Liver (tissue), 9 donors: ENCODE data around the gene NR1D2. TPM values are rescaled to one million over a fixed set of nuclear protein-coding genes. Genes with fewer than 3 reads are reported as not detected.

ENCODE experiments used
- DNase-seq: peaks from one replicate; pipeline ENCODE4 v3.0.0-alpha.2; 2017; ENCODE audit warnings: low spot score
- H3K27ac ChIP-seq, 2 donors: one replicate each; pipeline ENCODE4 v1.7.0; 2013; ENCODE audit warnings: inconsistent platforms in 2 of 2, low read length in 2 of 2, control low read depth in 1 of 2, low read depth in 1 of 2, mild to moderate bottlenecking in 1 of 2
- H3K27me3 ChIP-seq, 4 donors: one replicate each; pipeline versions ENCODE4 v1.6.1 to v1.7.0; 2013; ENCODE audit warnings: low read length in 3 of 4, inconsistent platforms in 1 of 4, mild to moderate bottlenecking in 1 of 4, moderate library complexity in 1 of 4; ENCODE audit not compliant: control insufficient read depth in 4 of 4, insufficient read depth in 4 of 4
- H3K36me3 ChIP-seq, 4 donors: one replicate each; pipeline versions ENCODE4 v1.6.1 to v1.7.0; 2013; ENCODE audit warnings: low read length in 3 of 4, mild to moderate bottlenecking in 3 of 4, low read depth in 1 of 4, moderate library complexity in 1 of 4; ENCODE audit not compliant: control insufficient read depth in 4 of 4, insufficient read depth in 3 of 4
- H3K4me1 ChIP-seq, 4 donors: one replicate each; pipeline versions ENCODE4 v1.6.1 to v1.7.0; 2013; ENCODE audit warnings: low read length in 3 of 4, mild to moderate bottlenecking in 3 of 4, moderate library complexity in 1 of 4; ENCODE audit not compliant: control insufficient read depth in 4 of 4, insufficient read depth in 4 of 4
- H3K4me3 ChIP-seq, 3 donors: one replicate each; pipeline versions ENCODE4 v1.6.1 to v1.7.0; 2013; ENCODE audit warnings: low read length in 3 of 3, control low read depth in 1 of 3, low read depth in 1 of 3, mild to moderate bottlenecking in 1 of 3
- H3K9ac ChIP-seq, 2 donors: one replicate each; pipeline ENCODE4 v1.7.0; 2013; ENCODE audit warnings: low read length in 2 of 2, mild to moderate bottlenecking in 2 of 2, moderate library complexity in 2 of 2, control low read depth in 1 of 2, low read depth in 1 of 2
- H3K9me3 ChIP-seq, 4 donors: one replicate each; pipeline versions ENCODE4 v1.6.1 to v1.7.0; 2013; ENCODE audit warnings: low read length in 3 of 4; ENCODE audit not compliant: control insufficient read depth in 4 of 4
- EGR1 ChIP-seq, 2 donors: IDR thresholded peaks; 2 replicates each; pipeline ENCODE4 v1.6.1; 2016 to 2018; ENCODE audit warnings: antibody characterized with exemption in 2 of 2, low read depth in 2 of 2
- FOXA2 ChIP-seq: IDR thresholded peaks from 2 replicates; pipeline ENCODE4 v1.6.1; 2016; ENCODE audit warnings: antibody characterized with exemption
- GABPA ChIP-seq, 2 donors: IDR thresholded peaks in 1 of 2; conservative IDR thresholded peaks in 1 of 2; 2 replicates each; pipeline ENCODE4 v1.6.1; 2016; ENCODE audit warnings: antibody characterized with exemption in 2 of 2, mild to moderate bottlenecking in 1 of 2, moderate library complexity in 1 of 2
- HNF4A ChIP-seq, 2 donors: conservative IDR thresholded peaks; 2 replicates each; pipeline ENCODE4 v1.6.1; 2016; ENCODE audit warnings: antibody characterized with exemption in 2 of 2, mild to moderate bottlenecking in 2 of 2
- JUND ChIP-seq, 2 donors: IDR thresholded peaks; 2 replicates each; pipeline ENCODE4 v1.6.1; 2016; ENCODE audit warnings: antibody characterized with exemption in 2 of 2
- NR2F2 ChIP-seq: IDR thresholded peaks from 2 replicates; pipeline ENCODE4 v1.6.1; 2016; ENCODE audit warnings: antibody characterized with exemption
- RAD21 ChIP-seq, 2 donors: IDR thresholded peaks; 2 replicates each; pipeline ENCODE4 v1.6.1; 2016; ENCODE audit warnings: antibody characterized with exemption in 2 of 2, mild to moderate bottlenecking in 2 of 2
- RXRA ChIP-seq, 2 donors: IDR thresholded peaks; 2 replicates each; pipeline ENCODE4 v1.6.1; 2017 to 2018; ENCODE audit warnings: antibody characterized with exemption in 2 of 2, mild to moderate bottlenecking in 1 of 2
- SP1 ChIP-seq: IDR thresholded peaks from 2 replicates; pipeline ENCODE4 v1.6.1; 2018; ENCODE audit warnings: antibody characterized with exemption, mild to moderate bottlenecking
- TAF1 ChIP-seq: conservative IDR thresholded peaks from 2 replicates; pipeline ENCODE4 v1.6.1; 2016; ENCODE audit warnings: antibody characterized with exemption, mild to moderate bottlenecking
- YY1 ChIP-seq: IDR thresholded peaks from 2 replicates; pipeline ENCODE4 v1.6.1; 2016; ENCODE audit warnings: antibody characterized with exemption, mild to moderate bottlenecking
- WGBS: extraction: QIAGEN DNeasy Blood & Tissue Kit; methylation state at CpG from one replicate; pipeline ENCODE4 v1.1.7; 2013; 5-methylcytosine and 5-hydroxymethylcytosine counted together
- polyA plus RNA-seq, 2 donors: library from polyadenylated mRNA; stranded (reverse) in 1 of 2; unstranded in 1 of 2; fragments of 200-250 nt in 1 of 2; fragments of >200 nt in 1 of 2; fragmentation: Nextera tagmentation in 1 of 2; extraction: Ambion mirVana in 1 of 2; gene quantifications; one replicate each; pipeline versions ENCODE4 v1.2.1 to v1.2.3, GENCODE V29; 2013 to 2015
- total RNA-seq, 2 donors: library from RNA; depleted of rRNA; stranded (reverse); fragments of >200 nt; gene quantifications; one replicate each; pipeline ENCODE4 v1.2.3, GENCODE V29; 2014
- TF ChIP-seq, protein P1 (sequence below): IDR thresholded peaks from 2 replicates; pipeline ENCODE4 v1.6.1; 2016; ENCODE audit warnings: antibody characterized with exemption
- TF ChIP-seq, protein P2 (sequence below): IDR thresholded peaks from 2 replicates; pipeline ENCODE4 v1.6.1; 2016; ENCODE audit warnings: antibody characterized with exemption, mild to moderate bottlenecking
- TF ChIP-seq, protein P3 (sequence below): IDR thresholded peaks from 2 replicates; pipeline ENCODE4 v1.6.1; 2016; ENCODE audit warnings: antibody characterized with exemption
- TF ChIP-seq, protein P4 (sequence below): IDR thresholded peaks from 2 replicates; pipeline ENCODE4 v1.6.1; 2016; ENCODE audit warnings: antibody characterized with exemption
- TF ChIP-seq, protein P5 (sequence below): fragments of 150-350 bp; IDR thresholded peaks from 2 replicates; pipeline ENCODE4 v1.5.1; 2017; ENCODE audit warnings: improper control_type of control experiment, low read depth, low read length; ENCODE audit not compliant: missing input control
- donor health status: healthy.
- donor health status: healthy.
- donor health status: healthy.
- donor health status: healthy.
- donor health status: healthy.

The NR1D2 gene
- total and polyA plus RNA-seq, 4 donors = 7.3 to 25.5 (median 9.2) TPM

DNA sequence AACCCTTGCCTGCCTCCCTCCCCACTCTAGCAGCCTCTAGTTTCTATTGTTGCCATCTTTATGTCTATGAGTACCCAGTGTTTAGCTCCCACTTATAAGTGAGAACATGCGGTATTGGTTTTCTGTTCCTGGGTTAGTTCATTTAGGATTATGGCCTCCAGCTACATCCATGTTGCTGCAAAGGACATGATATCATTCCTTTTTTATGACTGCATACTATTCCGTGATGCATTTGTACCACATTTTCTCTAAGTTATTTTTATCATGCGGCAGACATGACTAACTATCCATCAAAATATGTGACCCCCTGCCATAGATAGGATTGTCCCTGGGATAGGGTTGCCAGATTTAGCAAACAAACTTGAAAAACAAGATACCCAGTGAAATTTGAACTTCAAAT, 58.4 kb downstream of the NR1D2 start:
- no peak overlapping the region for H3K4me3 ChIP-seq
- no peaks in the 10 kb centered on the region for H3K27me3 ChIP-seq
- no peak for DNase-seq
- H3K27ac ChIP-seq = no peak overlapping the region
- H3K4me1 ChIP-seq = no peaks in the 10 kb centered on the region
- 96% methylated on average over 3 of the region's 3 CpGs for WGBS
- H3K9ac ChIP-seq = no peak overlapping the region
- TF ChIP-seq, protein P1, sequence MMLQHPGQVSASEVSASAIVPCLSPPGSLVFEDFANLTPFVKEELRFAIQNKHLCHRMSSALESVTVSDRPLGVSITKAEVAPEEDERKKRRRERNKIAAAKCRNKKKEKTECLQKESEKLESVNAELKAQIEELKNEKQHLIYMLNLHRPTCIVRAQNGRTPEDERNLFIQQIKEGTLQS = no peak
- TF ChIP-seq NR2F2 (no peak), JUND (IDR thresholded peaks at IDR 0.05) (no peak), SP1 (no peak), YY1 (no peak), HNF4A (conservative IDR thresholded peaks at IDR 0.05) (no peak), EGR1 (IDR thresholded peaks at IDR 0.05; ENCODE audit: low read depth in 2 of 2) (no peak), GABPA (IDR thresholded peaks at IDR 0.05 in 1 of 2, conservative IDR thresholded peaks at IDR 0.05 in 1 of 2) (no peak)
- TF ChIP-seq, protein P2, sequence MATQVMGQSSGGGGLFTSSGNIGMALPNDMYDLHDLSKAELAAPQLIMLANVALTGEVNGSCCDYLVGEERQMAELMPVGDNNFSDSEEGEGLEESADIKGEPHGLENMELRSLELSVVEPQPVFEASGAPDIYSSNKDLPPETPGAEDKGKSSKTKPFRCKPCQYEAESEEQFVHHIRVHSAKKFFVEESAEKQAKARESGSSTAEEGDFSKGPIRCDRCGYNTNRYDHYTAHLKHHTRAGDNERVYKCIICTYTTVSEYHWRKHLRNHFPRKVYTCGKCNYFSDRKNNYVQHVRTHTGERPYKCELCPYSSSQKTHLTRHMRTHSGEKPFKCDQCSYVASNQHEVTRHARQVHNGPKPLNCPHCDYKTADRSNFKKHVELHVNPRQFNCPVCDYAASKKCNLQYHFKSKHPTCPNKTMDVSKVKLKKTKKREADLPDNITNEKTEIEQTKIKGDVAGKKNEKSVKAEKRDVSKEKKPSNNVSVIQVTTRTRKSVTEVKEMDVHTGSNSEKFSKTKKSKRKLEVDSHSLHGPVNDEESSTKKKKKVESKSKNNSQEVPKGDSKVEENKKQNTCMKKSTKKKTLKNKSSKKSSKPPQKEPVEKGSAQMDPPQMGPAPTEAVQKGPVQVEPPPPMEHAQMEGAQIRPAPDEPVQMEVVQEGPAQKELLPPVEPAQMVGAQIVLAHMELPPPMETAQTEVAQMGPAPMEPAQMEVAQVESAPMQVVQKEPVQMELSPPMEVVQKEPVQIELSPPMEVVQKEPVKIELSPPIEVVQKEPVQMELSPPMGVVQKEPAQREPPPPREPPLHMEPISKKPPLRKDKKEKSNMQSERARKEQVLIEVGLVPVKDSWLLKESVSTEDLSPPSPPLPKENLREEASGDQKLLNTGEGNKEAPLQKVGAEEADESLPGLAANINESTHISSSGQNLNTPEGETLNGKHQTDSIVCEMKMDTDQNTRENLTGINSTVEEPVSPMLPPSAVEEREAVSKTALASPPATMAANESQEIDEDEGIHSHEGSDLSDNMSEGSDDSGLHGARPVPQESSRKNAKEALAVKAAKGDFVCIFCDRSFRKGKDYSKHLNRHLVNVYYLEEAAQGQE = no peak
- TF ChIP-seq, protein P3, sequence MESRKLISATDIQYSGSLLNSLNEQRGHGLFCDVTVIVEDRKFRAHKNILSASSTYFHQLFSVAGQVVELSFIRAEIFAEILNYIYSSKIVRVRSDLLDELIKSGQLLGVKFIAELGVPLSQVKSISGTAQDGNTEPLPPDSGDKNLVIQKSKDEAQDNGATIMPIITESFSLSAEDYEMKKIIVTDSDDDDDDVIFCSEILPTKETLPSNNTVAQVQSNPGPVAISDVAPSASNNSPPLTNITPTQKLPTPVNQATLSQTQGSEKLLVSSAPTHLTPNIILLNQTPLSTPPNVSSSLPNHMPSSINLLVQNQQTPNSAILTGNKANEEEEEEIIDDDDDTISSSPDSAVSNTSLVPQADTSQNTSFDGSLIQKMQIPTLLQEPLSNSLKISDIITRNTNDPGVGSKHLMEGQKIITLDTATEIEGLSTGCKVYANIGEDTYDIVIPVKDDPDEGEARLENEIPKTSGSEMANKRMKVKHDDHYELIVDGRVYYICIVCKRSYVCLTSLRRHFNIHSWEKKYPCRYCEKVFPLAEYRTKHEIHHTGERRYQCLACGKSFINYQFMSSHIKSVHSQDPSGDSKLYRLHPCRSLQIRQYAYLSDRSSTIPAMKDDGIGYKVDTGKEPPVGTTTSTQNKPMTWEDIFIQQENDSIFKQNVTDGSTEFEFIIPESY = no peak
- TF ChIP-seq, protein P4, sequence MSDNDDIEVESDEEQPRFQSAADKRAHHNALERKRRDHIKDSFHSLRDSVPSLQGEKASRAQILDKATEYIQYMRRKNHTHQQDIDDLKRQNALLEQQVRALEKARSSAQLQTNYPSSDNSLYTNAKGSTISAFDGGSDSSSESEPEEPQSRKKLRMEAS = no peak
- no peaks in the 10 kb centered on the region for H3K36me3 ChIP-seq
- H3K9me3 ChIP-seq = no peaks in the 10 kb centered on the region

DNA sequence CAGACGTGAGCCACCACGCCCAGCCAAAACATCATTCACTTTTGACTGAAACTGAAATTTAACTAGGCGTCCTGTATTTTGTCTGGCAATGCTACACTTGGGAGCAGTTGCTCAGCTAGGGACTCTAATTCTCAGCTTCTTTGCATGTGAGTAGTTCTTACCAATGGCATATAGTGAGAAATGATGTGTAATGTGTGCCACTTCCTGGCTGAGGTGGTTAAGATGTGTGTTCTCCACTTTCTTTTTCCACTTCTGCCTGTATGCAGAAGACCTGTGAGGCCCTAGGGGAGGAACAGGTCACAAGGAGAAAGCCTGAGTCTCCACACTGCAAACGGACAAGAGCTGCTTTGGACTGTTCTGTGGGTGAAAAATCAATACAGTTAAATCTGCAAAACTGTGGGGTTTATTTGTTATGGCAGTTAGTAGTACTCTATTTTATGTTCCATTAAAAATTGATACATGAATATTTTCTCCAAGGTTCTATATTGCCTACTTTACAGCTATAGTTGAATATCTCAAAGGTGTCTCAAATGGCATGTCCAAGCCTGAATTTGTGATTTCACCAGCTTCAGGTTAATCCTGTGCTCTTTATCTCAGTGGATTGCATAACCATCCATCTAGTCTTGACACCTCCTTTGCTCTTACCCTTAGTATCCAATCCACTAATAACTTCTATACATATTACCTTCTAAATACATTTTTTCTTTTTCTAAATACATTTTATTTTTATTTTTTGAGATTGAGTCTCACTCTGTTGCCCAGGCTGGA, 59.3 kb downstream of the NR1D2 start:
- 80% methylated on average over 4 of the region's 4 CpGs for WGBS
- H3K4me1 ChIP-seq = no peaks in the 10 kb centered on the region
- no peaks in the 10 kb centered on the region for H3K9me3 ChIP-seq
- no peak overlapping the region for H3K4me3 ChIP-seq
- DNase-seq = no peak
- TF ChIP-seq, protein P1 = no peak
- TF ChIP-seq NR2F2 (no peak), JUND (IDR thresholded peaks at IDR 0.05) (no peak), EGR1 (IDR thresholded peaks at IDR 0.05; ENCODE audit: low read depth in 2 of 2) (no peak), TAF1 (no peak), YY1 (no peak), RAD21 (IDR thresholded peaks at IDR 0.05) (no peak), RXRA (IDR thresholded peaks at IDR 0.05) (no peak), FOXA2 (no peak)
- TF ChIP-seq, protein P5, sequence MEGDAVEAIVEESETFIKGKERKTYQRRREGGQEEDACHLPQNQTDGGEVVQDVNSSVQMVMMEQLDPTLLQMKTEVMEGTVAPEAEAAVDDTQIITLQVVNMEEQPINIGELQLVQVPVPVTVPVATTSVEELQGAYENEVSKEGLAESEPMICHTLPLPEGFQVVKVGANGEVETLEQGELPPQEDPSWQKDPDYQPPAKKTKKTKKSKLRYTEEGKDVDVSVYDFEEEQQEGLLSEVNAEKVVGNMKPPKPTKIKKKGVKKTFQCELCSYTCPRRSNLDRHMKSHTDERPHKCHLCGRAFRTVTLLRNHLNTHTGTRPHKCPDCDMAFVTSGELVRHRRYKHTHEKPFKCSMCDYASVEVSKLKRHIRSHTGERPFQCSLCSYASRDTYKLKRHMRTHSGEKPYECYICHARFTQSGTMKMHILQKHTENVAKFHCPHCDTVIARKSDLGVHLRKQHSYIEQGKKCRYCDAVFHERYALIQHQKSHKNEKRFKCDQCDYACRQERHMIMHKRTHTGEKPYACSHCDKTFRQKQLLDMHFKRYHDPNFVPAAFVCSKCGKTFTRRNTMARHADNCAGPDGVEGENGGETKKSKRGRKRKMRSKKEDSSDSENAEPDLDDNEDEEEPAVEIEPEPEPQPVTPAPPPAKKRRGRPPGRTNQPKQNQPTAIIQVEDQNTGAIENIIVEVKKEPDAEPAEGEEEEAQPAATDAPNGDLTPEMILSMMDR = no peak
- TF ChIP-seq, protein P3 = no peak
- TF ChIP-seq, protein P2 = no peak
- H3K27ac ChIP-seq = no peak overlapping the region
- H3K27me3 ChIP-seq = no peaks in the 10 kb centered on the region
- no peaks in the 10 kb centered on the region for H3K36me3 ChIP-seq
- H3K9ac ChIP-seq = no peak overlapping the region
